Suprapubic skin (tissue), 3 donors: ENCODE data around the gene LRRC9.

Experiments
- CTCF ChIP-seq, 2 donors: fragments of 200-600 bp in 1 of 2; fragments of 450-650 bp in 1 of 2; sonication (generic) in 1 of 2; IDR thresholded peaks; one replicate each; pipeline ENCODE4 v1.5.1; 2016 to 2019; ENCODE audit warnings: antibody characterized with exemption in 2 of 2, mild to moderate bottlenecking in 1 of 2, moderate library complexity in 1 of 2
- POLR2AphosphoS5 ChIP-seq, 3 donors: sonication (generic); formaldehyde crosslinking; IDR thresholded peaks; one replicate each; pipeline ENCODE4 v1.6.1; 2017; ENCODE audit warnings: antibody characterized with exemption in 3 of 3

- no peak for TF ChIP-seq POLR2AphosphoS5 (IDR thresholded peaks at IDR 0.05)
- no peak for TF ChIP-seq CTCF (IDR thresholded peaks at IDR 0.05)
These were observed 115.2 kb downstream of the LRRC9 start for GRCh38 chr14:60035177-60035576.
